ENCODE data around the gene NMUR1. TPM values are rescaled to one million over a fixed set of nuclear protein-coding genes. Genes with fewer than 3 reads are reported as not detected.

Gene NMUR1
- total and polyA plus RNA-seq, 2 donors from 2014 or later: 0.94 to 1.3 TPM

GRCh38 chr2:231527091-231527395 is 3.2 kb downstream of the NMUR1 start:
- H3K27ac ChIP-seq (ENCODE audit: low read depth in 2 of 2, low read length in 2 of 2): no peak overlapping the region
- DNase-seq (no peak), FAIRE-seq (no peak)
- H3K36me3 ChIP-seq (ENCODE audit: control insufficient read depth in 2 of 3, insufficient read depth in 3 of 3, low read length in 3 of 3): no peaks in the 10 kb centered on the region
- no peaks in the 10 kb centered on the region for H3K4me1 ChIP-seq (ENCODE audit: control insufficient read depth in 2 of 3, insufficient read depth in 2 of 3, low read depth in 1 of 3, low read length in 3 of 3)
- H3K27me3 ChIP-seq (ENCODE audit: control insufficient read depth, insufficient read depth, low read length): no peaks in the 10 kb centered on the region
- no peak for TF ChIP-seq CTCF (IDR thresholded peaks at IDR 0.05; ENCODE audit: borderline replicate concordance, extremely low read depth, insufficient read depth)
- H3K4me3 ChIP-seq (ENCODE audit: low read length in 3 of 3): no peak overlapping the region
- intact Hi-C loops (cut with DNase I): no loop called here
- H3K9ac ChIP-seq (ENCODE audit: low read length in 3 of 3): no peak overlapping the region
- no peaks in the 10 kb centered on the region for H3K9me3 ChIP-seq (ENCODE audit: control insufficient read depth in 2 of 3, insufficient read depth in 1 of 3, low read length in 3 of 3)

GRCh38 chr2:231526341-231527090 is 3.7 kb downstream of the NMUR1 start:
- no peak overlapping the region for H3K9ac ChIP-seq (ENCODE audit: low read length in 3 of 3)
- FAIRE-seq (no peak), DNase-seq (peak in 1 of 5 donors; percentile 37)
- no peaks in the 10 kb centered on the region for H3K27me3 ChIP-seq (ENCODE audit: control insufficient read depth, insufficient read depth, low read length)
- no peaks in the 10 kb centered on the region for H3K9me3 ChIP-seq (ENCODE audit: control insufficient read depth in 2 of 3, insufficient read depth in 1 of 3, low read length in 3 of 3)
- no peaks in the 10 kb centered on the region for H3K36me3 ChIP-seq (ENCODE audit: control insufficient read depth in 2 of 3, insufficient read depth in 3 of 3, low read length in 3 of 3)
- TF ChIP-seq CTCF (IDR thresholded peaks at IDR 0.05; ENCODE audit: borderline replicate concordance, extremely low read depth, insufficient read depth): no peak
- H3K4me1 ChIP-seq (ENCODE audit: control insufficient read depth in 2 of 3, insufficient read depth in 2 of 3, low read depth in 1 of 3, low read length in 3 of 3): no peaks in the 10 kb centered on the region
- intact Hi-C loops (cut with DNase I): no loop called here
- no peak overlapping the region for H3K4me3 ChIP-seq (ENCODE audit: low read length in 3 of 3)
- no peak overlapping the region for H3K27ac ChIP-seq (ENCODE audit: low read depth in 2 of 2, low read length in 2 of 2)

- Histone ChIP-seq H3K4me3 (ENCODE audit: low read length in 3 of 3) (no peak overlapping the region), H3K27me3 (ENCODE audit: control insufficient read depth, insufficient read depth, low read length) (no peaks in the 10 kb centered on the region), H3K4me1 (ENCODE audit: control insufficient read depth in 2 of 3, insufficient read depth in 2 of 3, low read depth in 1 of 3, low read length in 3 of 3) (no peaks in the 10 kb centered on the region), H3K27ac (ENCODE audit: low read depth in 2 of 2, low read length in 2 of 2) (no peak overlapping the region), H3K9me3 (ENCODE audit: control insufficient read depth in 2 of 3, insufficient read depth in 1 of 3, low read length in 3 of 3) (no peaks in the 10 kb centered on the region), H3K36me3 (ENCODE audit: control insufficient read depth in 2 of 3, insufficient read depth in 3 of 3, low read length in 3 of 3) (no peaks in the 10 kb centered on the region), H3K9ac (ENCODE audit: low read length in 3 of 3) (no peak overlapping the region)
- FAIRE-seq (no peak), DNase-seq (peak in 2 of 5 donors; percentile 28 to 43)
- intact Hi-C loops (cut with DNase I): no loop called here
- no peak for TF ChIP-seq CTCF (IDR thresholded peaks at IDR 0.05; ENCODE audit: borderline replicate concordance, extremely low read depth, insufficient read depth)
These were observed 4.7 kb downstream of the NMUR1 start for GRCh38 chr2:231525248-231526163.

Data from kidney (tissue), 14 donors.